Lung microvascular endothelial cell (primary cell): Measurements from ENCODE around the gene FAM163B. TPM values are rescaled to one million over a fixed set of nuclear protein-coding genes. Genes with fewer than 3 reads are reported as not detected.
"Not testable (repeated sequence)": the region's sequence is repeated elsewhere in the genome, so short reads cannot be mapped to it uniquely, and the experiment has no call there.

Source experiments
- DNase-seq, 2 donors: peaks; one replicate each; pipeline versions ENCODE4 v3.0.0 to v3.0.0-alpha.2; 2010; ENCODE audit warnings: low read depth in 2 of 2
- total RNA-seq: library from RNA; depleted of rRNA; stranded (reverse); fragments of >200 nt; gene quantifications from 2 replicates; pipeline ENCODE4 v1.2.1, GENCODE V29; 2014

Gene FAM163B
- total RNA-seq, 1 donor from 2014 or later = not detected

- no peak for DNase-seq
These were observed 31.0 kb upstream of the FAM163B start for GRCh38 chr9:133640160-133640559.

GRCh38 chr9:133639613-133640012 lies 30.4 kb upstream of the FAM163B start:
- DNase-seq = no peak

DNA sequence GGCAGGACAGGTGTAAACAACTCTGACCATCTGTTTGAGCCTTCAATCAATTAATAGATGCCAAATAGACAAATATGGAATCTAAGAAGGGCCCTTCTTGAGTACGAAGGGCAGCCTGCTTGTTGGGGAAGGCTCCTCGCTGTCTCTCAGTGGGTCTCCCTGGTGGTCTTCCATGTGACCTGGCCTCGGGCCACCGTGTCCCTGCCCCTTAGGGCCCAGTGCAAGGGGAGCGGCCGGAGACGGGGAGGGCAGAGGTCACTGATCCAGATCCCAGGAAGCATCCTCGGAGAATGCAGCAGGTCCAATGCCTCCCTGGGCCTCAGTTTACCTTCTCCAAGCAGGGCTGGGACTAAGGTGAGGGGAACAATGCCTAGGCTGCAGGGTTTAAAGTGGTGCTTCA lies 29.5 kb upstream of the FAM163B start:
- no peak for DNase-seq

DNA sequence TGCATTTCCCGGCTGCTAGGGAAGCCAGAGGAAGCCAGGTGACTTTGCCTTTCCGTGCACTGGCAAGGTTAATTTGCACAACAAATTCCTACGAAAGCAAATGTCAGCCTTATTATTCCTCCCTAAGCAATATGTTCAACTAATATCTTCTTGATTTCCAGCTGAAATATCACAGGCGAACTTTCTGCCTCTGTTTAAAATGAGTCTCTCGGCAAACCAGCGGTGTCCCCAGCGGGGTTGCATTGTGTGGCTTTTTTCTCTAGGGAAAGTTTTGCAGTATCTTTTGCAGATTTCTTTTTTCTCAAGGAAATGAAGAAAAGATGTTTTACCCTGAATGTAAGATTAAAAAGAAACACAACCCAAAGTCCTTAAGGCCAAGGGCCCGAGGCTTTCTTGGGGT lies 28.9 kb upstream of the FAM163B start:
- DNase-seq = no peak

DNA sequence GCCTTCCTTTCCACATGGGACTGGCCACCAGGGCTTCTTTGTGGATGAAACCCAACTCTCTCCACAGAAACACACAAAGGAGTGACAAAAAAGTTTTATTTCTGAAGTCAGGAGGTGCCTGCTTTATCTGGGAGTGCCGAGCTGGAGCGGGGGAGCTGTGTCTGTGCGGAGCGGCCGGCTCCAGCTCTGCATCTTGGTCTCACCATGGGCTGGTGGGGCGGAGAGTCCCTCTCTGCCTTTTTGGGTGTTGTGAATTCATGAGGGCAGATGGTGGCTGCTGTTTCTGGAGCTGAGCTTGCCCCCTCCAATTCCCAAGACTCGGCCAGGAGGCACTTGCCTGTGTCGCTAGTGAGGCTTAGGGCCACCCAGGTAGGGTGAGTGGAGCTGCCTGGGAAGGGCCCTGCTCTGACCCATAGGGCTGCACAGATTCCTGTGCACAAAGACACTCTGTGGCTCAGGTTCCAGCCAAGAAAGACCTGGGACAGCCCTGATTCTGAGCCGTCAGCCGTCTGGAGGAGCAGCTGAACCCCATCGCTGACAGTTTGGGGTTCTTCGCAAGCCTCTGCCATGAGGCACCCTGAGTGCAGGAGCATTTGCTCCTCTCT lies 28.4 kb upstream of the FAM163B start:
- DNase-seq = no peak

DNA sequence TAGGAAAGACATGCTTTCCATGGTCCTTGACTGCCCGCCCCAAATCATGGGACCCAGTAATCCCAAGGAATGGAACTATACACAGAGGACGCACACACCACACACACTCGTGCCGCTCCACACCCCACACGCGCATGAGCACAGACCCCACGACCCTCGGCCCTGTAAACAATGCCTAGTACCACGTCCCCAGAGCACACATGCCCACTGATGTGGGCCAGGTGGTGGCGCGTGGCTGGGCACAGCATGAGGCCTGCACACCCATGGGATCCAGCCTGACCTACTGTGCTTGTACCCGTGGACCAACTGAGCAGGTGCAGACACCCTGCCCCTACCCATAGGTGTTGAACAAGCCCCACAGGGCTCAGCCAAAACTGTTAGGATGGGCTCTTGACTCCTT lies 27.7 kb upstream of the FAM163B start:
- no peak for DNase-seq

GRCh38 chr9:133635533-133636531 lies 26.6 kb upstream of the FAM163B start, which contains the start of gene DBH:
Gene DBH (plus strand): TSS chr9:133636363. CDS start chr9:133636372, 9 bp downstream.
- DNase-seq = no peak

DNA sequence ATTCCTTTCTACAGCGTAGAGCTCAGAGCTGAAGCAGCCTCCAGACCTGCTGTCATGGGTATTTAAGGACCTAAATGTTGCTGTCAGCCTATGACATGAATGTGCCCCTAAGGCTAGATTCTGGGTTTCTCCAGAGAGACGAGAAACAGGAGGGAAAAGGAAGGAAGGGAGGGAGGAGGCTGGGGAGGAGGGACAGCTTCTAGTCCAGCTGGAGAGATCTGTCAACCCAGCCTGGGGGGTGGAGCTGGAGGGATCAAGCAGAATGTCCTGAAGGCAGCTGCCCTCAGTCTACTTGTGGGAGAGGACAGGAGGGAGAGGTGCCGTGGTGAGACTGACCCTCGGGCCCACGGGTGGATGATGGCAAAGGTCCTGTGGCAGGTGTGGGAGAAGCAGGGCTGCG lies 25.9 kb upstream of the FAM163B start:
- DNase-seq = no peak

- DNase-seq = no peak
These were observed 25.0 kb upstream of the FAM163B start for GRCh38 chr9:133634081-133634691.

DNA sequence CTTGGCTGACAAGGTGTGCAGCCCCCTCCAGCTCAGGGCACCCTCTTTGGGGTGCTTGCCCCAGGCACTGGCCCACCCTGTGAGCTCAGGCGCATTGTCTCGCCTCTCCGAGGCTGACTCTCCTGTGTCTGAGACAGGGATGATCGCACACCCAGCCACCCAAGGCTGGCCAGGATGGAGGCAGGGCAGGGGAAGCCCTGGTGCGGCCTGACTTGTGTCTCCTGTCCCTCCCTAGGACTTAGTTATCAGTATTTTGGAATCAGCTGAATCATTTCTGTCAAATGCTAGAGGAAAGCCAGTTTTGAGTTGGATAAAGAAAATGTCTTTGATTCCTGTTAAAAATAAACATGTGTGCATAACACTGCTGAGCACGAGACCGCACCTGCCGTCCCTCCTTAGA lies 24.5 kb upstream of the FAM163B start:
- no peak for DNase-seq

DNA sequence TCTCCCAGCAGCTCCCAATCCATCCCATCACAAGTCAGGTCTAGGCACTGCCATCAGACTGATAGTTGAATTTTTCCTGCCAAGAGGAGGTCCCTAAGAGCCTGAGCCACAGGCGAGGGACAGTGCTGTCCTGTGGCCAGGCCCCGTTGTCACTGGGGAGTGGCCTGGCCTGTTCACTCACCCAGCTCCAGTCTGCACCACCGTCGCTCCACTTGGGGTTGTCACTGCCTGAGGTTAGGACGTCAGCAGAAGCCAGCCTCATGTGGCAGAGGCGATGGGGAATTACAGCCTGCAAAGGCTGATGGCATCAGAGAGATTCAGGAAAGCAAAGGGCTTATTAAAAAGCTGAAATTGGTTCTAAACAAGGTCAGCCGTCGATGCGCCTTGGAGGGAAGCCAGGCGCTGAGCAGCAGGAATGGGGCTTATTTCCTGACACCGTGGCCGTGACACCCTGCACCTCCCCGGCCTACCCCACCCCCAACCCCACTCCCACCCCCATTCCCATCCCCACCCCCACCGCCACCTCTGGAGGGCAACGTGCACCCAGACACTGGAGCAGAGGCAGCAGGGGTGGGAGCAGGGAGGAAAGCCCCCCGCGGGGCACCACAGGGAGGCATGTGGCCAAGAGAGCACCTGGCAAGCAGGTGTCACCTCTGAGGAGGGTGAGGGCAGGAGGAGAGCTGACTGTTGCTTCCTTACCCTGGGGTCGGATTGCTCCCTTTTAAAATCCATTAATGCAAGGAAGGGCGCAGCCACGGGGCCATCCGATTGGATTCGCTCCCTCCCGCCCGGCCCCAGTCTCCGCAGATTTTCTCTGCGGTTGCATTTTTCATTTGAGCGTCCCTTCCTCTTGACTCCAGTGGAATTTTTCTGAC lies 23.9 kb upstream of the FAM163B start:
- DNase-seq = no peak

- DNase-seq = no peak
These were observed 21.9 kb upstream of the FAM163B start for GRCh38 chr9:133631111-133631510.

DNA sequence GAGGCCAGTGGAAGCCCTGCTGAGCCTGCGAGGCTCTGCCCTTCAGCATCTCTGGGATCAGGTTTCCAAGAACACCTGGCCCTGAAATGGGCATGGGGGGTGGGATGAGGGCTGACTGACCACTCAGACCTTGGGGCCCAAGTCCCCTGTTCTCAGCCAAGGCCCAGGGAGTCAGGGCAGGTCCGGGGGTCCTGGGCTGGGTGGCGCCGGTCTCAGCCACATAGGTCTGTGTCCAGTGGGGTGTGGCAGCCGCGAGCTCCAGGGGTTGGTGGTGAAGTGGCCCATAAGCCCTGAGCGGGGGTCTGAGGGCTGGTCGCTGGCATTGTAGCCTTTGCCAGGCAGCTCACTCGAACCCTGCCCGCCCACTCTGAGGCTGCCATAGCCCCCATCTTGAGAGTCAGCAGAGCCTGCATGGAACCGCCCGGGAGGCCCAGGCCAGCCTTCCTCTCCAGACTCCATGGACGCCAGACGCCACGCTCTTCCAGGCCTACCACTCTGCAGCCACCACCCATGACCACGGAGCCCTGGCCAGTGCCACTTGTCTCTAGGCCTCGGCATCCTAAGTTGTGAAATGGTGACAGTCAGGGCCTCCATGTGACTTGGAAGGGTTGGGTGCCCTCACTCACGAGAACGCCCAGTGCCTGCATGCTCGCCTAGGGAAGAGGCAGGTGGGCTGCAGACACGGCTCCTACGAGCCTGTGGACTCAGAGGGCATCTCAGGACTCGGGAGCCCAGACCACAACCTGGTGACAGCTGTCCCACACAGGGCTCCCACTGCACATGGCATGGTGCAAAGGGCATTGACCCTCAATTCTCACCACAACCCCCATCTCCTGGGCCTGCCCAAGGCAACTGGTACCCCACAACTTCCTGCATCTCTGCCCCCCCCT lies 20.3 kb upstream of the FAM163B start:
- DNase-seq = no peak

DNA sequence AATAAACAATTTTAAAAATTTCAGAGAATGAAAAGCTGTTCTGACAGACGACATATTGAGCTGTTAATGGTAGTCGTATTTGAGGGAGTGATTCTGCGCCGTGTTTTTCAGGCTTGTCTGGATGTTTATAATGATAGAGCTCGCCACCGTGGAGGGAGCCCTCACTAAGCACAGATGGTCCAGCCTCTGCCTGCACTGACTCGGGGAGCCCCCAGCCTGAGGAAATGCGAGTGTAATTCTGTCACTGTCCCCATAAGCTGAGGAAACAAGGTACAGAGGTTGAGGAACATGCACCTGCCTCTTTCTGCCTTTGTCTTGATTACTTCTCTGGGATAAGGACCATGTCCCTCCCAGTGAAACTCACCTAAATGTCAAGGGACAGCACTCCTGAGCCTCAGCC lies 19.6 kb upstream of the FAM163B start:
- DNase-seq = no peak

GRCh38 chr9:133627341-133627740 lies 18.2 kb upstream of the FAM163B start:
- no peak for DNase-seq

- not testable (repeated sequence) for DNase-seq
These were observed 16.8 kb upstream of the FAM163B start for GRCh38 chr9:133626008-133626407.

DNA sequence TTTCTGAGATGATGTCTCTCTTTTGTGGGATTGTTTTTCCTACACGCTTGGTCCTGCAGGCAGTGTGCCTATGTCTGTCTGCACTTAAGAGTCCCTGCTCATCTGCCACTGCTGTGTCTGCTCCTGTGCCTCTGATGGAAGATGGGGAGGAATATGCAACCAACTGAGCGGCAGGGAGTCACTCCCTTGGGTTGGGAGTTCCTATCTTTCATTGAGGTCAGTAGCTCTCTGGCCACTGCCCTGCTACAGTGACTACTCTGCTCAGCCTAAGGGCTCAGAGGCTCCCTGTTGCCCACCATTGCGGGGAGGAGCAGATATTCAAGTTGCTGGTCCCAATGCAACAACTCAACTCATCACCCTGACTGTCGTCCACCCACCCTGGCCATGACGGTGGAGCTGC lies 13.4 kb upstream of the FAM163B start:
- DNase-seq = no peak

GRCh38 chr9:133621725-133622267 lies 12.6 kb upstream of the FAM163B start:
- no peak for DNase-seq

GRCh38 chr9:133619791-133620190 lies 10.6 kb upstream of the FAM163B start:
- DNase-seq = no peak

DNA sequence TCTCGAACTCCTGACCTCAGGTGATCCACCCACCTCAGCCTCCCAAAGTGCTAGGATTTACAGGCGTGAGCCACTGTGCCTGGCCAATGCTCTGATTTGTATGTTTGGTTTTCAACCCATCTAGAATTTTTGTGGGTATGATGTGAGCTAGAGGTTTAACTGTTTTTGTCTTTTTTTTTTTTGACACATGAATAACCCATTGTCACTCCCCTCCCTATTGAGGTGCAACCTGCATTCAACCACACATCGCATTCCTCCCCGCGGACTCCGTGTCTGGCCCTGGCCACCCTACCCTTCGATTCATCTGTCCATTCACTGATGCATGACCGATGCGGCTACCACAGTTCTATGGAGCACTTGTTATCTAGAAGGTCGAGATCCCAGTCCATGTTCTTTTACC lies 9.5 kb upstream of the FAM163B start:
- no peak for DNase-seq
